HepG2 (cell line): ENCODE results near the gene KCNE2. TPM values are rescaled to one million over a fixed set of nuclear protein-coding genes. Genes with fewer than 3 reads are reported as not detected.
A peak's percentile ranks its signal among the peaks of the same experiment; 100 is the strongest.

ENCODE experiments used
- AGO1 ChIP-seq: fragments of 200-400 bp; formaldehyde crosslinking; IDR thresholded peaks from 2 replicates; pipeline ENCODE4 v1.6.1; 2017; ENCODE audit warnings: mild to moderate bottlenecking, low read depth, low read length, moderate library complexity; ENCODE audit not compliant: poor library complexity, severe bottlenecking
- AHR ChIP-seq: IDR thresholded peaks from 2 replicates; pipeline ENCODE4 v1.6.1; 2018; ENCODE audit warnings: missing genetic modification reagents, missing compliant biosample characterization
- BORCS8-MEF2B ChIP-seq: sonication (generic); formaldehyde crosslinking; IDR thresholded peaks from 2 replicates; pipeline ENCODE4 v1.8.0; 2022; ENCODE audit warnings: mild to moderate bottlenecking, missing genetic modification reagents
- FOXK1 ChIP-seq: sonication (generic); formaldehyde crosslinking; IDR thresholded peaks from 2 replicates; pipeline ENCODE4 v1.4.0; 2020; ENCODE audit warnings: low read depth, missing genetic modification reagents, borderline replicate concordance
- NFKBIZ ChIP-seq: IDR thresholded peaks from 2 replicates; pipeline ENCODE4 v1.6.1; 2018; ENCODE audit warnings: missing genetic modification reagents, missing compliant biosample characterization
- PHF5A ChIP-seq: IDR thresholded peaks from one replicate; pipeline ENCODE4 v1.6.1; 2018; ENCODE audit warnings: low read depth, missing genetic modification reagents; ENCODE audit not compliant: unreplicated experiment
- SNAI1 ChIP-seq: sonication (generic); formaldehyde crosslinking; IDR thresholded peaks from 2 replicates; pipeline ENCODE4 v1.5.0; 2020; ENCODE audit warnings: mild to moderate bottlenecking, missing genetic modification reagents, borderline replicate concordance
- STAG1 ChIP-seq: sonication (generic); formaldehyde crosslinking; IDR thresholded peaks from 2 replicates; pipeline ENCODE4 v1.4.0; 2020; ENCODE audit warnings: missing genetic modification reagents
- ZNF207 ChIP-seq: fragments of 450-650 bp; IDR thresholded peaks from 2 replicates; pipeline ENCODE4 v1.6.1; 2016; ENCODE audit warnings: antibody characterized with exemption, borderline replicate concordance
- ZNF512B ChIP-seq: sonication (generic); formaldehyde crosslinking; IDR thresholded peaks from 2 replicates; pipeline ENCODE4 v1.5.1; 2020; ENCODE audit warnings: missing genetic modification reagents, mild to moderate bottlenecking, borderline replicate concordance
- polyA plus RNA-seq, 8 experiments: library from polyadenylated mRNA; depleted of rRNA in 3 of 8; stranded (reverse) in 7 of 8; unstranded in 1 of 8; fragments of >200 nt; fragmentation: Illumina TruSeq in 4 of 8; extraction: Trizol in 4 of 8; gene quantifications; 2 replicates each; pipeline versions ENCODE4 v1.2.1 to v1.2.3, GENCODE V29; 2011 to 2016; ENCODE audit warnings: low read depth in 4 of 8, missing spikeins in 1 of 8, mixed read lengths in 1 of 8; ENCODE audit not compliant: insufficient read depth in 1 of 8
- total RNA-seq, 5 experiments: library from RNA; depleted of rRNA; stranded (reverse); fragments of >200 nt; fragmentation: Illumina TruSeq; extraction: Trizol; gene quantifications; 2 replicates each; pipeline ENCODE4 v1.2.3, GENCODE V29; 2016; ENCODE audit warnings: low read depth in 1 of 5
- TF ChIP-seq, protein P1 (sequence below): sonication (generic); formaldehyde crosslinking; IDR thresholded peaks from 2 replicates; pipeline ENCODE4 v1.5.0; 2020; ENCODE audit warnings: missing genetic modification reagents, mild to moderate bottlenecking, borderline replicate concordance
- TF ChIP-seq, protein P2 (sequence below): sonication (generic); formaldehyde crosslinking; IDR thresholded peaks from 2 replicates; pipeline ENCODE4 v1.5.0; 2020; ENCODE audit warnings: missing genetic modification reagents

KCNE2 gene
- total and polyA plus RNA-seq, 2 of the 13 experiments (the other 11 are each of a cell fraction or from before 2014, with no cell fraction given): not detected

- TF ChIP-seq, protein P1, sequence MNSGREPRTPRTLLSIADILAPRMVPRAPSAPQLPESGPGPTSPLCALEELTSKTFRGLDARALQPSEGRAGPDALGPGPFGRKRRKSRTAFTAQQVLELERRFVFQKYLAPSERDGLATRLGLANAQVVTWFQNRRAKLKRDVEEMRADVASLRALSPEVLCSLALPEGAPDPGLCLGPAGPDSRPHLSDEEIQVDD (CRISPR knock-in tag): no peak
- TF ChIP-seq SNAI1 (CRISPR knock-in tag): no peak
- TF ChIP-seq, protein P2, sequence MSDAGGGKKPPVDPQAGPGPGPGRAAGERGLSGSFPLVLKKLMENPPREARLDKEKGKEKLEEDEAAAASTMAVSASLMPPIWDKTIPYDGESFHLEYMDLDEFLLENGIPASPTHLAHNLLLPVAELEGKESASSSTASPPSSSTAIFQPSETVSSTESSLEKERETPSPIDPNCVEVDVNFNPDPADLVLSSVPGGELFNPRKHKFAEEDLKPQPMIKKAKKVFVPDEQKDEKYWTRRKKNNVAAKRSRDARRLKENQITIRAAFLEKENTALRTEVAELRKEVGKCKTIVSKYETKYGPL (CRISPR knock-in tag): no peak
- TF ChIP-seq AGO1: no peak
- no peak for TF ChIP-seq ZNF512B (CRISPR knock-in tag)
- TF ChIP-seq NFKBIZ (CRISPR knock-in tag): no peak
- TF ChIP-seq STAG1 (CRISPR knock-in tag): peak; percentile 66
- no peak for TF ChIP-seq BORCS8-MEF2B (CRISPR knock-in tag)
- no peak for TF ChIP-seq FOXK1 (CRISPR knock-in tag)
- no peak for TF ChIP-seq ZNF207
- TF ChIP-seq PHF5A (CRISPR knock-in tag): no peak
- TF ChIP-seq AHR (CRISPR knock-in tag): no peak
Measured at GRCh38 chr21:34367320-34367935, 3.6 kb downstream of the KCNE2 start (continued).
